H9 (cell line): ENCODE measurements around the gene SLC25A12. TPM values are rescaled to one million over a fixed set of nuclear protein-coding genes. Genes with fewer than 3 reads are reported as not detected.

Experiments
- DNase-seq: peaks from one replicate; pipeline ENCODE4 v3.0.0-alpha.2; 2017
- H2AFZ ChIP-seq: one replicate; pipeline ENCODE4 v1.6.1; 2013; ENCODE audit warnings: mild to moderate bottlenecking, low read length, control low read depth, moderate library complexity
- H2AK5ac ChIP-seq: 2 replicates; pipeline ENCODE4 v1.6.1; 2013; ENCODE audit warnings: low read length, control low read depth, mixed read lengths; ENCODE audit not compliant: insufficient read length
- H2BK120ac ChIP-seq: one replicate; pipeline ENCODE4 v1.6.1; 2013; ENCODE audit warnings: low read depth, mild to moderate bottlenecking, low read length, control low read depth, inconsistent platforms; ENCODE audit not compliant: poor library complexity, severe bottlenecking
- H2BK12ac ChIP-seq: 2 replicates; pipeline ENCODE4 v1.6.1; 2013; ENCODE audit warnings: low read length, control low read depth, mixed read lengths, low read depth; ENCODE audit not compliant: insufficient read length
- H2BK15ac ChIP-seq: 2 replicates; pipeline ENCODE4 v1.6.1; 2013; ENCODE audit warnings: low read depth, low read length, control low read depth
- H2BK20ac ChIP-seq: one replicate; pipeline ENCODE4 v1.6.1; 2013; ENCODE audit warnings: low read depth, mild to moderate bottlenecking, low read length, control low read depth, inconsistent platforms; ENCODE audit not compliant: poor library complexity, severe bottlenecking
- H2BK5ac ChIP-seq: 2 replicates; pipeline ENCODE4 v1.6.1; 2013; ENCODE audit warnings: low read length, control low read depth, mixed read lengths; ENCODE audit not compliant: insufficient read length
- H3K14ac ChIP-seq: 2 replicates; pipeline ENCODE4 v1.6.1; 2013; ENCODE audit warnings: low read length, control low read depth; ENCODE audit not compliant: insufficient read depth
- H3K18ac ChIP-seq: 2 replicates; pipeline ENCODE4 v1.6.1; 2013; ENCODE audit warnings: low read depth, mild to moderate bottlenecking, mixed read lengths, low read length, control low read depth; ENCODE audit not compliant: insufficient read length
- H3K23ac ChIP-seq: 2 replicates; pipeline ENCODE4 v1.6.1; 2013; ENCODE audit warnings: low read length, control low read depth, mixed read lengths, low read depth; ENCODE audit not compliant: insufficient read length
- H3K23me2 ChIP-seq: 2 replicates; pipeline ENCODE4 v1.6.1; 2013; ENCODE audit warnings: low read depth, mild to moderate bottlenecking, mixed read lengths, low read length, control low read depth; ENCODE audit not compliant: insufficient read length, poor library complexity, severe bottlenecking
- H3K27ac ChIP-seq: 2 replicates; pipeline ENCODE4 v1.5.1; 2013; ENCODE audit warnings: low read length, control low read depth, mixed read lengths, low read depth; ENCODE audit not compliant: insufficient read length
- H3K27me3 ChIP-seq: 2 replicates; pipeline ENCODE4 v1.6.1; 2013; ENCODE audit warnings: low read length, control low read depth, inconsistent platforms; ENCODE audit not compliant: insufficient read depth
- H3K4ac ChIP-seq: 2 replicates; pipeline ENCODE4 v1.6.1; 2013; ENCODE audit warnings: low read depth, mild to moderate bottlenecking, control low read depth, inconsistent platforms, low read length, moderate library complexity
- H3K4me1 ChIP-seq: 2 replicates; pipeline ENCODE4 v1.6.1; 2013; ENCODE audit warnings: low read length, control low read depth, inconsistent platforms; ENCODE audit not compliant: insufficient read depth
- H3K4me2 ChIP-seq: 2 replicates; pipeline ENCODE4 v1.6.1; 2013; ENCODE audit warnings: low read length, control low read depth, mixed read lengths; ENCODE audit not compliant: insufficient read length, insufficient read depth
- H3K56ac ChIP-seq: 2 replicates; pipeline ENCODE4 v1.6.1; 2013; ENCODE audit warnings: low read depth, mild to moderate bottlenecking, mixed read lengths, low read length, control low read depth; ENCODE audit not compliant: insufficient read length
- H3K79me1 ChIP-seq: 2 replicates; pipeline ENCODE4 v1.6.1; 2013; ENCODE audit warnings: low read depth, mild to moderate bottlenecking, moderate library complexity, low read length, control low read depth, inconsistent platforms; ENCODE audit not compliant: insufficient read depth, poor library complexity, severe bottlenecking
- H3K79me2 ChIP-seq: 2 replicates; pipeline ENCODE4 v1.6.1; 2013; ENCODE audit warnings: low read length, control low read depth, inconsistent platforms; ENCODE audit not compliant: insufficient read depth
- H3K9ac ChIP-seq: 2 replicates; pipeline ENCODE4 v1.6.1; 2013; ENCODE audit warnings: low read length, control low read depth, mixed read lengths; ENCODE audit not compliant: insufficient read length; ENCODE audit errors: extremely low read depth
- H3K9me3 ChIP-seq: one replicate; pipeline ENCODE4 v1.6.1; 2013; ENCODE audit warnings: low read depth, low read length, inconsistent platforms; ENCODE audit not compliant: control insufficient read depth
- H3T11ph ChIP-seq: one replicate; pipeline ENCODE4 v1.6.1; 2013; ENCODE audit warnings: mild to moderate bottlenecking, low read length, control low read depth, inconsistent platforms
- H4K20me1 ChIP-seq: one replicate; pipeline ENCODE4 v1.6.1; 2013; ENCODE audit not compliant: control insufficient read depth, insufficient read length, insufficient read depth
- H4K5ac ChIP-seq: 2 replicates; pipeline ENCODE4 v1.6.1; 2013; ENCODE audit warnings: low read depth, mild to moderate bottlenecking, mixed read lengths, low read length, control low read depth; ENCODE audit not compliant: insufficient read length
- H4K8ac ChIP-seq: replicated peaks from 2 replicates; pipeline ENCODE4 v1.6.1; 2013; ENCODE audit warnings: low read length, control low read depth, mixed read lengths, low read depth; ENCODE audit not compliant: insufficient read length
- H4K91ac ChIP-seq: 2 replicates; pipeline ENCODE4 v1.6.1; 2013; ENCODE audit warnings: low read depth, mild to moderate bottlenecking, moderate library complexity, mixed read lengths, low read length, control low read depth; ENCODE audit not compliant: insufficient read length
- H3K27ac Mint-ChIP-seq, 3 experiments: 2 replicates in 2 of 3; 3 replicates in 1 of 3; pipeline ENCODE4 v1.8.0; 2020 to 2021; ENCODE audit warnings: mixed read lengths in 3 of 3, mild to moderate bottlenecking in 1 of 3, moderate library complexity in 1 of 3
- H3K27me3 Mint-ChIP-seq: 2 replicates; pipeline ENCODE4 v1.8.0; 2021; ENCODE audit warnings: low read depth, mild to moderate bottlenecking, moderate library complexity, mixed read lengths
- H3K36me3 Mint-ChIP-seq, 3 experiments: 2 replicates in 2 of 3; 3 replicates in 1 of 3; pipeline ENCODE4 v1.8.0; 2020 to 2021; ENCODE audit warnings: low read depth in 3 of 3, mixed read lengths in 3 of 3; ENCODE audit not compliant: insufficient read depth in 1 of 3
- H3K4me1 Mint-ChIP-seq, 2 experiments: 2 replicates each; pipeline ENCODE4 v1.8.0; 2020; ENCODE audit warnings: mixed read lengths in 2 of 2
- H3K4me3 Mint-ChIP-seq, 2 experiments: 2 replicates in 1 of 2; 3 replicates in 1 of 2; pipeline ENCODE4 v1.8.0; 2020 to 2021; ENCODE audit warnings: mild to moderate bottlenecking in 2 of 2, mixed read lengths in 2 of 2, moderate library complexity in 1 of 2
- H3K9me3 Mint-ChIP-seq, 2 experiments: 2 replicates in 1 of 2; 3 replicates in 1 of 2; pipeline ENCODE4 v1.8.0; 2020; ENCODE audit warnings: mild to moderate bottlenecking in 2 of 2, mixed read lengths in 2 of 2, moderate library complexity in 1 of 2
- CTCF ChIP-seq: fragments of 200-600 bp; sonication (generic); conservative IDR thresholded peaks from 3 replicates; pipeline ENCODE4 v1.8.0; 2021; ENCODE audit warnings: antibody characterized with exemption, mild to moderate bottlenecking
- WGBS: extraction: QIAGEN DNeasy Blood & Tissue Kit; methylation state at CpG from one replicate; pipeline ENCODE4 v1.1.7; 2013; ENCODE audit warnings: missing lambda C conversion rate, low lambda C conversion rate, mixed read lengths; ENCODE audit not compliant: insufficient read length; ENCODE audit errors: extremely low coverage; 5-methylcytosine and 5-hydroxymethylcytosine counted together
- total RNA-seq: library from RNA; stranded (reverse); gene quantifications from 2 replicates; pipeline ENCODE4 v1.2.1, GENCODE V29; 2021

The SLC25A12 gene
- total RNA-seq, 1 experiment from 2014 or later = 10.1 TPM

GRCh38 chr2:171785450-171785849, 108.6 kb downstream of the SLC25A12 start:
- Histone ChIP-seq H3T11ph (no peak overlapping the region), H3K56ac (no peak overlapping the region), H4K8ac (no peak overlapping the region), H4K5ac (no peak overlapping the region), H3K9ac (no peak overlapping the region), H2BK120ac (no peak overlapping the region), H3K4me1 (peaks cover 7% of the 10 kb centered on the region; the same call in 1 of the 2 replicates), H4K91ac (no peak overlapping the region), H2BK15ac (no peak overlapping the region), H2BK20ac (no peak overlapping the region), H4K20me1 (no peaks in the 10 kb centered on the region), H3K79me1 (no peaks in the 10 kb centered on the region), H3K79me2 (no peaks in the 10 kb centered on the region), H2BK5ac (no peak overlapping the region), H3K4me2 (no peak overlapping the region), H3K18ac (no peak overlapping the region), H3K9me3 (no peaks in the 10 kb centered on the region), H3K4ac (no peak overlapping the region), H3K23ac (no peak overlapping the region), H2AK5ac (no peak overlapping the region), H3K14ac (no peak overlapping the region), H2BK12ac (no peak overlapping the region), H3K23me2 (no peaks in the 10 kb centered on the region), H3K27me3 (no peaks in the 10 kb centered on the region), H3K27ac (no peak overlapping the region), H2AFZ (no peak overlapping the region)
- Mint-ChIP-seq H3K36me3 (peaks cover 12 to 44% (median 38%) of the 10 kb centered on the region in 3 experiments), H3K4me1 (peaks cover 31 to 33% of the 10 kb centered on the region in 2 experiments), H3K27ac (no peak overlapping the region), H3K27me3 (no peaks in the 10 kb centered on the region), H3K4me3 (no peak overlapping the region), H3K9me3 (no peaks in the 10 kb centered on the region)
- no peak for DNase-seq
- WGBS = no CpG with 5 or more reads among the region's 3 CpGs
- no peak for TF ChIP-seq CTCF
